Measurements from ENCODE around the gene NCK2. TPM values are rescaled to one million over a fixed set of nuclear protein-coding genes. Genes with fewer than 3 reads are reported as not detected.

NCK2 gene
- polyA plus RNA-seq, 3 donors = 2.5 to 18.2 (median 7.6) TPM

GRCh38 chr2:105753380-105753779 lies 8.7 kb downstream of the NCK2 start:
- peaks cover 0 to 5% of the 10 kb centered on the region in 2 donors for H3K36me3 ChIP-seq (replicated peaks in 1 of 2; ENCODE audit: control insufficient read depth in 1 of 2, insufficient read depth in 2 of 2, low read length in 2 of 2)
- no peak overlapping the region for H3K4me3 Mint-ChIP-seq
- no peaks in the 10 kb centered on the region for H3K27me3 ChIP-seq (ENCODE audit: control insufficient read depth in 2 of 2, insufficient read depth in 2 of 2, low read length in 2 of 2)
- peaks cover 23 to 35% of the 10 kb centered on the region in 2 donors for H3K4me1 ChIP-seq (ENCODE audit: control insufficient read depth in 1 of 2, insufficient read depth in 2 of 2, low read length in 2 of 2)
- peaks cover 0 to 3% (median 0%) of the 10 kb centered on the region in 3 donors for H3K27me3 Mint-ChIP-seq (ENCODE audit: low read depth in 3 of 3)
- intact Hi-C loops (cut with micrococcal nuclease) = no loop called here
- no peak overlapping the region for H3K9ac ChIP-seq (ENCODE audit: insufficient read depth, low read length, poor library complexity, severe bottlenecking)
- peaks cover 60% of the 10 kb centered on the region for H4K20me1 ChIP-seq (ENCODE audit: insufficient read depth, low read length)
- no peaks in the 10 kb centered on the region for H3K9me3 ChIP-seq (replicated peaks in 1 of 2; ENCODE audit: control insufficient read depth in 1 of 2, insufficient read depth in 1 of 2, low read length in 2 of 2)
- H3K36me3 Mint-ChIP-seq = peaks cover 19 to 24% of the 10 kb centered on the region in 2 donors
- 100% methylated on average over 2 of the region's 2 CpGs for WGBS (ENCODE audit: insufficient coverage)
- TF ChIP-seq, protein P1, sequence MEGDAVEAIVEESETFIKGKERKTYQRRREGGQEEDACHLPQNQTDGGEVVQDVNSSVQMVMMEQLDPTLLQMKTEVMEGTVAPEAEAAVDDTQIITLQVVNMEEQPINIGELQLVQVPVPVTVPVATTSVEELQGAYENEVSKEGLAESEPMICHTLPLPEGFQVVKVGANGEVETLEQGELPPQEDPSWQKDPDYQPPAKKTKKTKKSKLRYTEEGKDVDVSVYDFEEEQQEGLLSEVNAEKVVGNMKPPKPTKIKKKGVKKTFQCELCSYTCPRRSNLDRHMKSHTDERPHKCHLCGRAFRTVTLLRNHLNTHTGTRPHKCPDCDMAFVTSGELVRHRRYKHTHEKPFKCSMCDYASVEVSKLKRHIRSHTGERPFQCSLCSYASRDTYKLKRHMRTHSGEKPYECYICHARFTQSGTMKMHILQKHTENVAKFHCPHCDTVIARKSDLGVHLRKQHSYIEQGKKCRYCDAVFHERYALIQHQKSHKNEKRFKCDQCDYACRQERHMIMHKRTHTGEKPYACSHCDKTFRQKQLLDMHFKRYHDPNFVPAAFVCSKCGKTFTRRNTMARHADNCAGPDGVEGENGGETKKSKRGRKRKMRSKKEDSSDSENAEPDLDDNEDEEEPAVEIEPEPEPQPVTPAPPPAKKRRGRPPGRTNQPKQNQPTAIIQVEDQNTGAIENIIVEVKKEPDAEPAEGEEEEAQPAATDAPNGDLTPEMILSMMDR (IDR thresholded peaks at IDR 0.05) = no peak
- H3K9me3 Mint-ChIP-seq = peaks cover 0 to 4% (median 2%) of the 10 kb centered on the region in 7 donors
- no peak overlapping the region for H3K4me2 ChIP-seq (replicated peaks; ENCODE audit: extremely low read depth, low read length, poor library complexity, severe bottlenecking)
- H3K4me1 Mint-ChIP-seq = peaks cover 58% of the 10 kb centered on the region
- peak overlapping the region in 1 of 7 donors; percentile 58 for H3K27ac Mint-ChIP-seq
- H2AFZ ChIP-seq (ENCODE audit: insufficient read depth, low read depth, low read length, poor library complexity, severe bottlenecking) = no peak overlapping the region
- DNase-seq = no peak
- peaks cover 86% of the 10 kb centered on the region for H3K79me2 ChIP-seq (ENCODE audit: insufficient read depth, low read length)
- no peak overlapping the region for H3K4me3 ChIP-seq (replicated peaks in 1 of 3; ENCODE audit: low read depth in 2 of 3, low read length in 3 of 3)
- no peak overlapping the region for H3K27ac ChIP-seq (ENCODE audit: low read depth in 1 of 2, low read length in 2 of 2)

- DNase-seq = no peak
- H3K4me1 ChIP-seq (ENCODE audit: control insufficient read depth in 1 of 2, insufficient read depth in 2 of 2, low read length in 2 of 2) = peaks cover 23 to 35% of the 10 kb centered on the region in 2 donors
- no peak overlapping the region for H3K9ac ChIP-seq (ENCODE audit: insufficient read depth, low read length, poor library complexity, severe bottlenecking)
- H3K9me3 Mint-ChIP-seq = peaks cover 0 to 4% (median 2%) of the 10 kb centered on the region in 7 donors
- H3K27ac Mint-ChIP-seq = peak overlapping the region in 2 of 7 donors; percentile 27 to 58
- H4K20me1 ChIP-seq (ENCODE audit: insufficient read depth, low read length) = peaks cover 56% of the 10 kb centered on the region
- H3K4me3 ChIP-seq (replicated peaks in 1 of 3; ENCODE audit: low read depth in 2 of 3, low read length in 3 of 3) = no peak overlapping the region
- peaks cover 86% of the 10 kb centered on the region for H3K79me2 ChIP-seq (ENCODE audit: insufficient read depth, low read length)
- H3K27me3 Mint-ChIP-seq (ENCODE audit: low read depth in 3 of 3) = peaks cover 0 to 3% (median 0%) of the 10 kb centered on the region in 3 donors
- H3K9me3 ChIP-seq (replicated peaks in 1 of 2; ENCODE audit: control insufficient read depth in 1 of 2, insufficient read depth in 1 of 2, low read length in 2 of 2) = no peaks in the 10 kb centered on the region
- H3K36me3 Mint-ChIP-seq = peaks cover 19 to 26% of the 10 kb centered on the region in 2 donors
- WGBS (ENCODE audit: insufficient coverage) = 94% methylated on average over 2 of the region's 5 CpGs
- H3K4me1 Mint-ChIP-seq = peaks cover 58% of the 10 kb centered on the region
- peaks cover 0 to 5% of the 10 kb centered on the region in 2 donors for H3K36me3 ChIP-seq (replicated peaks in 1 of 2; ENCODE audit: control insufficient read depth in 1 of 2, insufficient read depth in 2 of 2, low read length in 2 of 2)
- no peak overlapping the region for H3K27ac ChIP-seq (ENCODE audit: low read depth in 1 of 2, low read length in 2 of 2)
- no peak overlapping the region for H2AFZ ChIP-seq (ENCODE audit: insufficient read depth, low read depth, low read length, poor library complexity, severe bottlenecking)
- TF ChIP-seq, protein P1 (IDR thresholded peaks at IDR 0.05) = no peak
- H3K27me3 ChIP-seq (ENCODE audit: control insufficient read depth in 2 of 2, insufficient read depth in 2 of 2, low read length in 2 of 2) = no peaks in the 10 kb centered on the region
- intact Hi-C loops (cut with micrococcal nuclease) = no loop called here
- no peak overlapping the region for H3K4me2 ChIP-seq (replicated peaks; ENCODE audit: extremely low read depth, low read length, poor library complexity, severe bottlenecking)
- no peak overlapping the region for H3K4me3 Mint-ChIP-seq
Observed at GRCh38 chr2:105754011-105754410, 9.3 kb downstream of the NCK2 start.

Data from CD14-positive monocyte (primary cell).